Activated CD8-positive, alpha-beta memory T cell treated with anti-CD3 and anti-CD28 coated beads, Interleukin-2, amount 50 U/mL, for 1 hour (primary cell): Measurements from ENCODE around the gene HMGN4.
A peak's percentile ranks its signal among the peaks of the same experiment; 100 is the strongest.

Source experiments
- DNase-seq: peaks from one replicate; pipeline ENCODE4 v3.0.0-alpha.2; 2020; ENCODE audit errors: extremely low read depth

The HMGN4 gene

DNA sequence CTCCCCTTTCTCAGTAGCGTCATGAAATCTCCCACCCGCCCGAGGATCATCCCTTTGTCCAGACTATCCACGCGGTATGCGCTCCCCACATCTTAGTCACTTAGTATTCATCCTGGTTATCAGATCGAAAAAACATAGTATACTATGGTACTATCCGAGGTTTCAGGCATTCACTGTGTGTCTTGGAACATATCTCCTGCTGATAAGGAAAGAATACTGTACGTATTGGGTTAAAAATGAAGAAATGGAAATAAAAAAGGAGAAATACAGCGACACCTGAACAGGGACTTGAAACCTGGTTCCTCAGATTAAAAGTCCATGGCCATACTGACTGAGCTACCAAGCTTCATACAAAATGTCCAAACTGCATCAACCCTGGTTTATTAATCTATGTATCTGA is 14.0 kb downstream of the HMGN4 start:
- DNase-seq: no peak

DNA sequence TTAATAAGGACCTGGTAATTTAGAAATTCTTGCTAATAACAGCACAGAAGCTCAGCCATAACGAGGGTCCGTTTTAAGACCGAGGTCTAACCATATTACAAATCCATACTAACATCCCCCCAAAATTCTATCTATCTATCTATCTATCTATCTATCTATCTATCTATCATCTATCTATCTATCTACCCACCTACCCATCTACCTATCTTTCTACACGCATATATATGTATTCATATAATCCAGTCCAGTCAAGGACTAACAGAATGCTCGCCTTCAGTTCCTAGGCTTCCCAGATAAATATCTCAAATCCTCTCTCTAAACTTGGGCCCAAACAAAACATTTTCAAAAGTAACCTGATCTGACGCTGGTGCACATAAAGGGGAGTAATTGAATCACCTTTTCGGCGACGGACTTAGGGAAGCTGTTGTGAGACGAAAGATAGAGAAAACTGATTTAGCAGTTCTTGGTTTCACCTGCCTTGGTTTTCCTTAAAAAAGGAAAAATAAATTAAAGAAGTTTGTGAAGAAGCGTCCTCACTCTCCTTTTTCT is 14.5 kb downstream of the HMGN4 start:
- no peak for DNase-seq

DNA sequence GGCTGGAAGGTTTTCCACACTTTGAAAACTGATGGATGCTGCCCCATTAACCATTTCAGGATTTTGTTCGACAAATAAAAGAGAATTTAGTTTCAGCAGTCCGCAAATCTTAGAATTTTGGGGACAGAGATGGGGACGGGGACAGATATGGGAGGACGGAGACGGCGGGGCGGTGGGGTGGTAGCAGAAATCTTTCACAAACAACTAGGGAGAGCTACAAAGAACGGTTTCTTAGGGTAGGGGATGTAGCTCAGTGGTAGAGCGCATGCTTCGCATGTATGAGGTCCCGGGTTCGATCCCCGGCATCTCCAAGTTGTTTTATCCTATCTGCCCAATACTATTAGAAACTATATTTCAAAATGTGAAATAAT is 15.1 kb downstream of the HMGN4 start:
- no peak for DNase-seq

DNA sequence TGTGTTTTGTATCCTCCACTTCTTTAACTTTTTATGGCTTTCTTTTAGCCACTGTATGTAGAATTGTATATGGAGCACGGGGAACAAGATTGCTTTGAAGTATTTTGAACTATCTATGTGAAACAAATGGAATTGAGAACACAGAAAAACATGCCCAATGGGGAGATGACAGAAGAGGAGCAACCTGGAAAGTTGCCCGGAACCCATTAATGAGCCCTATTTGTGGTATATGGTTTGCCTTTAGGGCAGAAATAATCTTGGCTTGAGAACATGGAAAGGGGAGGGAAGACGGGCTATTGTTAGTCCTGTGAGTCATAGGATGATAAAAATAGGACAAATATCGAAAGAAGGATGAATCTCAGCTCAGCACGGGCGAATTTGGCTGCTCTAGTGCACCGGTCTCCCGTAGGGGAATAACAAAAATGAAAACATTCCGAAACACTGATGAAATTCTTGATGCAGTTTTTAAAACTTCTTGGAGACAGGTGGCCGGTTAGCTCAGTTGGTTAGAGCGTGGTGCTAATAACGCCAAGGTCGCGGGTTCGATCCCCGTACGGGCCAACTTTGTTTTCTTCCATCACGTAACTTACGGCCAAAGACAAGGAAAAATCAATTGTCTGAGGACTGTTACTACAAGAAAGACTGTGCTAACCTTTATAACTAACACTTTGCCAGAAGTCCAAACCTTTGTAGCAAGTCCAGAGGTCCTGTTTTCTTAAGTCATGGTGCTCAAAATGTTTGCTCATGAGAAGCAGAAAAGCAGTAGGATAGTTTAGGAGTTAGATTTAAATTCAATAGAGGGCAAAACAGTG is 15.7 kb downstream of the HMGN4 start:
- no peak for DNase-seq

DNA sequence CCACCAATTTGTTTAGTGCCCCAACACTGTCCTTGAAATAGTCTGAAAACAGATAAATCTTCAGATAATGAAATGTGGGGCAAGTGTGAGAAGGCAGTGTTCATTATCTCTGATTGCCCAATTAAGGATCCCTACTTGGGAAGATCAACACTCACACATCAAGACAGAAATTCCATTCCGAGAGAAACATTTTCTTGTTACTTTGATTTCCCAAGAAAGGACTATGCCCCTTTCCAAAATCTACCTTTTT is 16.2 kb downstream of the HMGN4 start:
- no peak for DNase-seq

DNA sequence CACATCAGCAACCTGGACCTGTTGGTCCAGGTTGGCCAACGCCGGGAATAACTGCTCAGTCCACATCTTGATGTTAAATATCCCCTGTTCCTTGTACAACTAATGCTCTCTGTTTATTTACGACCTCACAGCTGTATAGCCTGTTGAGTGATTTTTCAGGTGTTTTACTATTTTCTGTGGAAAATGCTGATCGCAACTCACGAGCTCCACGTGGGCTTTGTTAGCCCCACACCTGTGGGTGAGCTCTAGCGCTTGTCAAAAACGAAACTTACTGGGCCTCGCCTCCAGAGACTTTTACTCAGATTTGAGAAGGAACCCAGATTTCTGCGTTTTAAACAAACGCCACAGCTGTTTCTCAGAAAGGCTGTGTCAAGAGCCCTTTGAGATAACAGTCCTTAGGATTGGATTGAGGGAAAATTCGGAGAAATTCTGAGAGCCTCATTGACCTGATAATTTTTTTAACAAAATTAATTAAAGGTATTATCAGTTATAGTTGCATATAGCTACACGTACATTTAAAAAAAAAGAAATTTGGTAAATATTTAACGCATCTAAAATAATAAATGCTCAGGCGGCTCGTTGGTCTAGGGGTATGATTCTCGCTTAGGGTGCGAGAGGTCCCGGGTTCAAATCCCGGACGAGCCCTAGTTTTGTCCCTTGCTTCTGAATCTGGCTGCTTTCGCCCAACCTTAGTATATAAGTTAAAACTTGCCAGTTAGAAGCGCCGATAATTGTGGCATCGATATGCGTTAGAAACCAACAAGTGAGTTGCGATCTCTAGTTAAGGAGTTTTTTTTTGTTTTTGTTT is 16.7 kb downstream of the HMGN4 start:
- no peak for DNase-seq

DNA sequence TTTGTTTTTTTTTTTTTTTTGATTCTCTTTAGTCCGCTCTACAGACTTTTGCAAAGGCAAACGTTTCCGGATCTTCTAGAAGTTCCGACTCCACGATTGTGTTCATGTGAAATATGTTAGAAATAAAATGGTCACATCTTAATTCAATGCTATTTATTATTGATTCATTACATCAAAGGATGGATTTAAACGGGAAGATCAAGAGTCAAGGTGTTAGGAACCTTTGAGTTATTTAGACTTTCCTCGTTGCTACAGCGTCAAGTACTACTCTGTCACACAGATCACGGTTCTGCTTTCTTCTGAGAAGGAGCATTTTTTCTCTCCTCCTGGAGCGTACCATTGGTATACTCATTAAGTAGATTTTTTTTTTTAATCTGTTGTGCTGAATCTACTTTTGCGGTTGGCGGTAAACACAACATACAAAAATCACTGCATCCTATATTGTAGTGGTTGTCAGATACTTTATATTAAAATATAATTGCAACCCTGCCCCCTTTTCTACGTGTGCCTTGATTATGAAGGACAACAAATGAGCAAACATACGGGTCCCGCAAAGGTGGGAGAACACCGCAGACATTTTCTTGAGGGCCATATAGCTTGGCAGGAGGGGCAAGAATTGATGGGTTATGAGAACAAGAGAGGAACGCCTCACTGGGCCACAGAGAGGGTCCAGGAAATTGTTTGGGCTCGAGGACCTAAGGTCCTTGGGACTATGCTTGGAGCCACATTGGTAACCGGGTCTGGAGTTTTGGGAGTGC is 17.5 kb downstream of the HMGN4 start:
- DNase-seq: no peak

DNA sequence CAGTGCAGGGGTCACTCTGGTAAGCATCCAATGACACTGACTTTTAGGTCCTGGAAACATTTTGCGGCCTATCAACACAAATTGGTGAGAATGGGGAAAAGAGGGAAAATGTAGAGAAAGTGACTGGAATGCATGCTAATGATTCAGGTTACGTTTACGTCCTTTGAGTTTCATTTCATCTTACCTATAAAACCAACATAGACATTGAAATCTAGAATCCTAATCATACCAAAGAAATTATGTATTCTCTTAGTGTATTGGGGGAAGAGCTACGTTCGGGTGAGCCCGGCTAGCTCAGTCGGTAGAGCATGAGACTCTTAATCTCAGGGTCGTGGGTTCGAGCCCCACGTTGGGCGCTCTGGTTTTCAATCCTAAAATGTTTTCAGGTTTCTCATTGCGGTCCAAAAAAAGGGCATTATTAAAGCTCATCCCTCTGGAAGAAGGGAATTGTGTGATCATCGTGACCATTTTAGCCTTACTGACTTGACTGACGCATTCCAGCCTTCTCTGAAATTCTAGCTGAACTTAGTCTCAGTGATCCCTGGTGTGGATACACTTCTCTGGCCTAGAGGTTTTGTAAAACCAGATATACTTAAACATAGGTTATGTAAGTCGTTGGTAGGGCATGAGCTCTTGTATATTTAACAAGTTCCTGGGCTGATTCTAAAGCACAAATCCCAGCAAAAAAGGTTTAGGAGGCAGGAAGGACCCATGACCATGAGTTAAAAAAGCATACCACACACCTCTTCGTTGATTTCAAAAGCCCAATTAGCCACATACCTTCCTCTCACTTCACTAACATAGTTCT is 18.3 kb downstream of the HMGN4 start:
- no peak for DNase-seq

DNA sequence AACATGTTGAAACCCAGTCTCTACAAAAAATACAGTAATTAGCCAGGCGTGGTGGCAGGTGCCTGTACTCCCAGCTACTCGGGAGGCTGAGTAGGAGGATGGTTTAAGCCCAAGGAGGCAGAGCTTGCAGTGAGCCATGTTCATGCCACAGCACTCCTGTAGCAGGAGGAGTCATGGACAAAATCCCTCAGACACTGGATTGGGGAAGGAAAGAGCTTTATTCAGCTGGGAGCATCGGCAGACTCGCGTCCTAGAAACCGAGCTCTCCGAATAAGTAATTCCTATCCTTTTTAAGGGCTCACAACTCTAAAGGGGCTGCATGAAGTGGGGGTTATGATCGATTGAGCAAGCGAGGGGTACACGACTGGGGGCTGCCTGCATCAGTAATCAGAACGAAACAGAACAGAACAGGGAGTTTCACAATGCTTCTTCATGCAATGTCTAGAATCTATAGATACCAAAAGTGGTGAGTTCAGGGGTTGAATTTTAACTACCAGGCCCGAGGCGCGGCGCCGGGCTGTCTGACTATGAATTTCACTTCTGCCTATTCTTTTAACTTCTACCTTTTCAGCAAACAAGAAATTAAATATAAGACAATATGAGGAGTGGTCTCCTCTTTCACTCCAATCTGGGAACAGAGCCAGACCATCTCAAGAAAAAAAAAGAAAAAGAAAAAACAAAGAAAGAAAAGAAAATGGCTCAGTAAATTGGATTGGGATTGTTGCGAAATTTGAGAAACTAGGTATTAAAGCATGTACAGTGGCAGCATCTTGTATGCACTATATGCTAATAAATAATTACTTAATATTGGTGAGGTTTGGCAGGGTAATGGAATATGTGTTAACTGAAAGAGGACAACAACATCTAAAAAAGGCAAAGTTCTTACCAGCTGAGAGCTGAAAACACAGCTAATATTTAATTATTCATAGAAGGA is 23.6 kb downstream of the HMGN4 start:
- DNase-seq: no peak

DNA sequence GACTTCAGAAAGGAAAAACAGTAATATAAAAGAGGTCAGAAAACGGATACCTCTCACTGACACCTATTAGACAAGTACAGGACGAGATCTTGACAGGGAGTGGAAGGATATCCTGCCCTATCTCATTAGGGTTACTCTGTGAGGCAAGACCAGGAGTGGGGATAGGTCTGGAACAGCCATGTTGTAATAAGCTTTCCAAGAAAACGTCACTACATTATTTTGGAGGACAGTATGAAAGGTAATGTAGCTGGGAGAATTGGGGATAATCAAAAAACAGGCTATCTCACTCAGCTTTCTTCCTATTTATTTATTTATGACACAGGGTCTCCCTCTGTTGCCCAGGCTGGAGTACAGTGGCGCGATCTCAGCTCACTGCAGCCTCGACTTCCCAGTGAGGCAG is 25.3 kb downstream of the HMGN4 start:
- DNase-seq: no peak

DNA sequence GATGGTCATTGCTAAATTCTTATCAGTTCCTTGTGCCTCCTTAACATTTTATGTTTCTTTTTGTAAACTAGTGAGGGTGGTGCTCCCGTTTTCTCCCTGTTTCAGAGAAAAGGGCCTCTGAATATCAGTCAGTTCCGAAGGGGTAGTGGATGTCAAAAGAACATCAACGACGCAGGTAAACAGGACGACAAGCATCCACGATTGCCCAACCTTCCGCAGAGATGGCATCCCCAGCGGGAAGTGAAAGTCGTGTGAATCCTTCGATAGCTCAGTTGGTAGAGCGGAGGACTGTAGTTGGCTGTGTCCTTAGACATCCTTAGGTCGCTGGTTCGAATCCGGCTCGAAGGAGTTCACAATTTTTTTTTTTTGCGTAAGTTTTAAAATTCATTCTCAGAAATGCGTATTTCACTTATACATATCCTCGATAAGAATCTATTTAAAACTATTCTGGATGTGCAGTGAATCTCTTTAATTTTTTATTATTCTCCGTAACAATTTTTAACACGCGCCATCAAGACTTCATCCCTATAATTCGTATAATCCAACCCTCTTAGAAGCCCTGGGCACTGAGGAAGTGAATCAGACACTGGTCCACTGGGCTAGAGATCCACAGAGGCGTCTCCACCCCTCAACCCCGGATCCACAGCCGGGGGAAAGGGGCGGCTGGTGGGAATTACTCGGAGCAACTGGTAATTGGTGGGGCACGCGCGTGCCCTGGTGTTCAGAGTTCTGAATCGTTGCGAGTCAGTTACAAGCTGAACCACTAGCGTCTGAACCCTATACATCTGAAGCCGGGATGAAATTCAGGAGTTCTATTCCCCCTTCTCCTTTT is 30.7 kb downstream of the HMGN4 start:
- DNase-seq: peak; percentile 95

DNA sequence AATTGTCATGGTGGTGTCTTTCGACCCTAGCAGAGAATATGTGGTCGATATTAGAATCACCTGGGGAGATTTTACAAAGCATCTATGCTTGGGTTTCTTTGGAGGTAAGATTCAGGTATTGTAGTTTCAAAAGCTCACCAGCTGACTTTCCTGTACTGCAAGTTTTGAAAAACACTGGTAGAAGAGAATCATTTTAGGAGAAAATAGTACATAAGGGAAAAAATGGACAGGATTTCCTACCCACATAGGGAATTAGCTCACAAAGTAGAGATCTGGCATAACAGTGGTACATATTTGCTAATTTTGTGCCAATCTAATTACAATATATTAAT is 31.2 kb downstream of the HMGN4 start:
- DNase-seq: no peak

DNA sequence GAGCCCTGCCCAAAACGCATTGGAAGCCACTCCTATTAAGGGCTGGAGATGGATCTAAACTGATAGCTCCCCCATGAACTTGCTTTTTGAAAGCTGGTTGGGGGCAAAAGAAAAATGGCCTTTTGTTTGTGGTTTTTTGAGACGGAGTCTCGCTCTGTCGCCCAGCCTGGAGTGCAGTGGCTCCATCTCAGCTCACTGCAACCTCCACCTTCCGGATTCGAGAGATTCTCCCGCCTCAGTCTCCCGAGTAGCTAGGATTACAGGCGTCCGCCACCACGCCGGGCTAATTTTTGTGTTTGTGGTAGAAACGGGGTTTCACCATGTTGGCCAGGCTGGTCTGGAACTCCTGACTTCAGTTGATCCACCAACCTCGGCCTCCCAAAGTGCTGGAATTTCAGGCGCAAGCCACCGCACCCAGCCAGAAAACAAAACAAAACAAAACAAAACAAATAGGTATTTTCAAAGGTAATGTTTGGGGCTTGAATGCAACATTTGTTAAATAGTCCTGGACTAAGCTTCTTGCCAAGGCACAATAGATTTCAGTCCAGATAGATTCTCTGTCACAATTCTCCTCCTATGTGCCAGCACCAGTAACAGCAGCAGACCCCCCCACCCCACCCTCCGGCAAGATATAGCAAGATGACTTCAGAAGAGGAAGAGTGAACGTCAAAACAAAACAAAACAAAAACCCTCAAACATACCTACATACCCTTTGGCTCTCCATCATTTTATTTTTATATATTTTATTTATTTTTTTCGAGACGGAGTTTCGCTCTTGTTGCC is 32.1 kb downstream of the HMGN4 start:
- DNase-seq: no peak

DNA sequence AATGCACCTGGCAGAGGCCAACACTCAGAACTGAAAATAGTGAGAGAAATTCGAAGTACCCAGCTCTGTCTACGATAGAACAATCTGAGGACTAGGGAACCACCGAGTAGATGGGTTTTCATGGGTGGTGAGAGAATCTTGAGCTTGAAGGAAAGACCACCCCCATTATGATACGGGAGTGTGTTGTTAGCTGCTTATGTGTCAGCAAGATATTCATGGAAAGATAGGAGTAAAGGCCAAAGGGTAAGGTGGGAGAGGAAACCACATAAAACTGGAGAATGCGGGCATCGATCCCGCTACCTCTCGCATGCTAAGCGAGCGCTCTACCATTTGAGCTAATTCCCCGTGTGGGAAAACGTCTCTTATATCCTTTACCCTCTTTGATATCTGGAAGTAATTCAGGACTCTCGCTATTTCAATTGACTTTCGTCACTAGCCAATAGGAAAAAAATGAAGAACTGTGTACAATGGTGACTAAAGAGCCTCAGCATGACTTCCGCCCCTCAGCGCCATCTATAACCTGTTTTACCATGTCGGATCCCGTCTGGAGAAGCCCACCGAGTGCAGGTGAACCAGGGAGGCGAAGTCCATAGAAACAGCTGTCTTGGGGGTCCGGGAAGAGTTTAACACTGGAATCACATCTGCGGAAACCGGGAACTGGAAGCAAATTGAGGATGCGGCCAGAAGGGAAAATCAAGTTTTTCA is 33.6 kb downstream of the HMGN4 start:
- no peak for DNase-seq

DNA sequence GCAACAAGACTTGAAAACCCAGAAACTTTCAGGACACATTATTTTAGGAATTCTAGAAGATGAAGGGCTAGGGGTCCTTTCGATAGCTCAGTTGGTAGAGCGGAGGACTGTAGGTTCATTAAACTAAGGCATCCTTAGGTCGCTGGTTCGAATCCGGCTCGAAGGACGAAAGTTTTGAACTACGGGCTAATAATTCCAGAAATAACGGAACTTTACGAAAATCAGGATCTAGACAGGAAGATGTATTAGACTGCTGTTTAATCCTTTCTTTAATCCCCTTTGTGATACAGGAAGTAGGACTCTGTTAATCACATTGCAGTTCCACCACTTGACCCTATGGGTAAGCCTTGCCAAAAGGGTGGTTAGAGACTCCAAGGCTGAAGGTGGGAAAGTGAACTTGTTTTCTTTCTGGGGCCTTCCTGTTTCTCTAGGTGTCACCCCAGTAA is 37.4 kb downstream of the HMGN4 start:
- DNase-seq: no peak

DNA sequence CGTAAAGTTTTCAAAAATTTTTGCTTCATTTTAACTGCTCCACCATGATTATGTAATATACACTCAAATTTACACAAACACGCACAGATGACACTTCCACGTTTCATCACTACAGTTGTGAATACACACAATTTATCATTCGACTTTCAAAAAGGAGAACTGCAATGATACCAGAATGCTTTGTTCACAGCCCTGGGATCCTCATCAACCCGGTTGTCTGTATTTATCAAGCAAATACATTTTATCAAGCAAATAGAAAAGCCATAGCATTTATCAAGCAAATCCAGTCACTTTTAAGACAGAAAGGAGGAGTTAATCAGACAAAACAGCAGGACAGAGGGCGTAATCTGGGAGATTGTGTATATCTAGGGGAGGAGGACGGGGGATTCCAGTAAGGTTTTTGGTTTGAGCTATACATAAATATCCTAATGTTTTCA is 38.3 kb downstream of the HMGN4 start:
- DNase-seq: no peak

DNA sequence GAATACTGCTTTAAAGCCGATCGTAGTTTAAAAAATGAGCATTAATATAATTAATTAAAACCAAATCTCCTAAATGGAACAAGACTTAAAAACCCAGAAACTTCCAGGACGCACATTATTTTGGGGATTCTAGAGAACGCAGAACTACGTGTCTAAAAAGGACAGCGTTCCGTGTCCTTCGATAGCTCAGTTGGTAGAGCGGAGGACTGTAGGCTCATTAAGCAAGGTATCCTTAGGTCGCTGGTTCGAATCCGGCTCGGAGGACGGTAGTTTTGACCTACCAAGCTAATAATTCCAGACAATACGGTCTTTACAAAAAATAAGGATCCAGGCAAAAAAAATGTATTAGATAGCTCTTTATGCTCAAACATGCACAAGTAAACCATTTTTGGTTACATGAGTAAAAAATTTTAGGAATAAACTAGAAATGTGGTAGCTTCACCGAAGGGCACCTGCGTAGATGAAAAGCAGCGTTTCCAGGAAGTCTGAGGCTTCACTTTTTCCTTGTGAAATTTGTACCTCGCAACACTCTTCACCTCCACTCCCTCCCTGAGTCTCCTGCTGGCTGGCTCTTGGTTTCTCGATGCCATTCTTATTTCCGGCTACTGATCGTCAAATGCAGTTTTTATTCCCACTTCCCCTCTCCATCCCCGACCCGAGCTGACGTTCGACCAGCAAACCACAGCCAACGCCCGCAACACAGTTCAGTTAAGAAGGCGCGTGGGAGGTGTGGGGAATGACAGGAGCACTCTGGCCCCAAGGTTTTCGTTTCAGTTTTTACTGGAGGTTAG is 39.0 kb downstream of the HMGN4 start:
- DNase-seq: no peak

DNA sequence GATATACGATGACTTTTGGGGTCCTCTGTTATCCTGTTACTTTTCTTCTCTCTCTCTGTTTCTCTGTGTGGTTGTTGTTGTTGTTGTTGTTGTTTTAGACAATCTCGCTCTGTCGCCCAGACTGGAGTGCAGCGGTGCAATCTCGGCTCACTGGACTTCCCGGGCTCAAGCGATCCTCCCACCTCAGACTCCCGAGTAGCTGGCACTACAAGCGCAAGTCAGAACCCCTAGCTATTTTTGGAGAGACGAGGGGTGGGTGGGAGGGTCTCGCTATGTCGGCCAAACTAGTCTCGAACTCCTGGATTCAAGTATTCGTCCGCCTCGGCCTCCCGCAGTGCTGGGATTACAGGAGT is 39.5 kb downstream of the HMGN4 start:
- no peak for DNase-seq
